ENCODE measurements around the gene FTH1.

The FTH1 gene

DNA sequence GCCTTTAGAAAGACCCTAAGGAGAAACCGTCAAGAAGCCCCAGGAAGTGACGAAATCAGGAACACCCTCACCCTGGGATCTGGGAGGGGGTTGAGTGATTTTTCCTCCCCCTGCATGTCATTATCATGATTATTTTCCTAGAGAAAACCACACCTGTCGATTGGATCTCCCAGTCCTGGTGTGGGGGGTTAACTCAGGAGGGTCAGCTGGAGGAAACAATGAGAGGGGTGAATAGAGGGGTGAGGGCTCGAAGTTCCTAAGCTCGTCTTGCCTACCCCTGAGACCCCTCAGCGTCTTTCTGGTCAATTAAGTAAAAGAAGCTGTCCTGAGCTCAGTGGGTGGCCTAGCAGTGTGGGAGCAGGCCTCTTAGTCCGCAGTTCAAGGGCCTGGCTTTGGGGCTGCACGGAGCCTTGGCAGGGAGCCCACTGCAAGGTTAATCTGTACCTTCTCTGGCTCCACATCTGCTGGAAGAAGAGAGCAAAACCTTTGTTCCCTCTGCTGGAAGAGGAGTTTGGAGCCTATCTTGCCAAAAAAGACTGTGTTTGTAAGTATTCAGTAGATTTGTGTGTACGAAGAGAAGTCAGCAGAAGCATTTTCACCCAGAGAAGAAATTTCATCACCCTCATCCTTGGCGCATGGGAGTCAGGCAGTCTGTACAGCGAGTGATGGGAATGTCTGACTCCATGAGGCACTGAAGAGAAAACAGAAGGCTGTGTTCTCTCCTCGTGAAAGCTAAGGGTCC, 34.2 kb upstream of the FTH1 start:
- H3K9ac ChIP-seq (ENCODE audit: low read depth, low read length) = no peak overlapping the region

DNA sequence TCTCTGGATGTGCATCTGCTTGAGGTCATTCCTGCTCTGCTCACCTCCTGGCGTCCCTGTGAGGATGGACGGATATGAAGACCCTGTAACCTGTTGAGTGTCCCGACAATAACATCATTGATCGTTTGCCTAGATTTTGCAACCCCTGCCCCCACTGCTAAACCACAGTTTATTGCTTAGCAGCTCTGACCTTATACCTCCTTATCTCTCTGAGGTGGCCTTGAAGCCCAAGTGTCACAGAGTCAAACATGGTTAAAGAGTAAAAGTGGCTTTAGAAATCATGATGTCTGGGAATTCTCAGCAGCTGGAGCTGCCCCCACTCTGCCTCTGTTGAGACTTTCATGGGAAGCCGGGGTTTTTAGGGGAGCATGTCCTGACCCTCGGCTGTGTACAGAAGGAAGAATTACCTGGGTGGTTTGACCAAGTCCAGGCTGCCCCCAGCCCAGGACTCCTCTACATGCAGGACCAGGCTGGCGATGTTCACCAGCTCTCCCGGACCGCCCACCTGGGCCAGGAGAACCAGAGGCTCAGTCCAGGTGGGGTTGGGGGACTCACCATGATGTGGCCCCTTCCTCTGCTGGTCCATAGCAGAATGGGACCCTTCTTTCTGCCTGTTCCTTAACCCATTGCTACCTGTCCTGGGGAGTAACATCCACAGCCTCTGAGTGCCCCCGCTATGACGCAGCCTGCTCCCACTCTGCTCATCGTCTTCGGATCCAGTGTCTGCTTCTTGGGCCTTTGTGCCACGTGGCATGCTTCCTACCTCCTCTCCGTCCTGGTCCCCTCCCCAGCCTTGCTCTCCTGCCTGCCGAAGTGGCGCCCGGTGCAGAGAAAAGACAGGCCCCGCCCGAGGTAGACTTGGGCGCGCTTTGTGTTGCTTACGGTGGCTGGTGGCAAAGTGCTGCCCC, 33.4 kb upstream of the FTH1 start:
- Histone ChIP-seq H3K4me3 (ENCODE audit: low read length) (no peak overlapping the region), H3K9me3 (ENCODE audit: insufficient read depth, low read depth, low read length) (peaks cover 15% of the 10 kb centered on the region), H3K4me1 (ENCODE audit: insufficient read depth, low read length) (no peaks in the 10 kb centered on the region; the same call in 1 of the 2 replicates), H3K27ac (ENCODE audit: low read depth, low read length) (no peak overlapping the region), H3K27me3 (ENCODE audit: insufficient read depth, low read length) (no peaks in the 10 kb centered on the region), H3K36me3 (ENCODE audit: insufficient read depth, low read length) (no peaks in the 10 kb centered on the region), H3K9ac (ENCODE audit: low read depth, low read length) (no peak overlapping the region)
- 95% methylated on average over 23 of the region's 23 CpGs for WGBS

More for the DNA sequence above, 34.2 kb upstream of the FTH1 start:
- no peak overlapping the region for H3K4me3 ChIP-seq (ENCODE audit: low read length)
- no peaks in the 10 kb centered on the region for H3K36me3 ChIP-seq (ENCODE audit: insufficient read depth, low read length)
- H3K9me3 ChIP-seq (ENCODE audit: insufficient read depth, low read depth, low read length) = peaks cover 15% of the 10 kb centered on the region
- no peaks in the 10 kb centered on the region; the same call in 1 of the 2 replicates for H3K4me1 ChIP-seq (ENCODE audit: insufficient read depth, low read length)
- 79% methylated on average over 12 of the region's 12 CpGs for WGBS
- no peak overlapping the region for H3K27ac ChIP-seq (ENCODE audit: low read depth, low read length)
- no peaks in the 10 kb centered on the region for H3K27me3 ChIP-seq (ENCODE audit: insufficient read depth, low read length)

DNA sequence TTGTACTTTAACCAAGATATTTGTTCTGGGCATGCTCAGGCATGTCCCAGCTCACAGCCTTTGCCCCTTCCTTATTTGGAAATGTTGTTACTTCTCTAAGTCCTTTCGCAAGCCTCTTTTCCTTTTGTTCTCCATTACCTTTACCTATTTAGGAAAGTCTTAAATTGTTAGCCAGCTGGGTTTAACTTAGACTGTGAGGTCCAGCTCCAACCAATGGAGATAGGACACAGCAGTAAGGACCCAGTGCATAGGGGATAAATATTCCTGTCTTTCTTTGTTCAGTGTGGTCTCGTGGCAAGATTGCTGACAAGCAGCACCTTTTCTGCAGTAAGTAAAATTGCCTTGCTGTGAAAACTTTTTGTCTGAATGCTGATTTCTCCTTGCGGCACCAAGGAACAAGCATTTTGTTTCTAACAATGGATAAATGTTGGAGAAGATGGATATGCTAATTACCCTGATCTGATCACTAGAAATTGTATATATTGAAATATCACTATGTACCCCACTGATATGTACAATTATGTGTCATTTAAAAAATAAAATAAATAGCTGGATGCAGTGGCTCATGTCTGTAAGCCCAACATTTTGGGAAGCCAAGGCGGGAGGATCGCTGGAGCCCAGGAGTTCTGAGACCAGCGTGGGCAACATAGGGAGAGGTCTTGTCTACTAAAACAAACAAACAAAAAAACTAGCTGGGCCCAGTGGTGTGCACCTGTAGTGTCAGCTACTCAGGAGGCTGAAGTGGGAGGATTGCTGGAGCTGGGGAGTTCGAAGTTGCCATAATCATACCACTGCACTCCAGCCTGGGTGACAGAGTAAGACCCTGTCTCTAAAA, 31.9 kb upstream of the FTH1 start:
- H3K36me3 ChIP-seq (ENCODE audit: insufficient read depth, low read length) = no peaks in the 10 kb centered on the region
- H3K27ac ChIP-seq (ENCODE audit: low read depth, low read length) = no peak overlapping the region
- 95% methylated on average over 7 of the region's 7 CpGs for WGBS
- no peak overlapping the region for H3K4me3 ChIP-seq (ENCODE audit: low read length)
- H3K27me3 ChIP-seq (ENCODE audit: insufficient read depth, low read length) = no peaks in the 10 kb centered on the region
- no peak overlapping the region for H3K9ac ChIP-seq (ENCODE audit: low read depth, low read length)
- no peaks in the 10 kb centered on the region; the same call in 1 of the 2 replicates for H3K4me1 ChIP-seq (ENCODE audit: insufficient read depth, low read length)
- peaks cover 15% of the 10 kb centered on the region for H3K9me3 ChIP-seq (ENCODE audit: insufficient read depth, low read depth, low read length)

DNA sequence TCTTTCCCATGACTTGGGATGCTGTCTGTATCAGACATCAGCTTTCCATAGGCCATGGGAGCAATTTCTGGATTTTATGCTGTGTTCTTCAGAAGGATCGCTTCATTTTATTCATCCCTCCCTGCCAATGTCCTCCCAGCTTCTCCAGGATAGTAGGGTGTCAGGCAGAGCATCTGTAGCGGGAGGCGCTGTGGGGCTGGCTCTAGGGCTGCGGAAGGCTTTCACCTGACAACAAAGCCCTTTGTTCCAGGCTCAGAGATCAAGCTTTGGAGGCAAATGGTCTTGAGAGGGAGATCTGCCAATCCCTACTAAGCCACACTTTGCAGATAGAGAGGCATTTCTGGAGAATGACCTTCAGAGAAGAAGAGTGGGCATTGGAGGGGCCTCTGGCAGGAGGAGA, 29.5 kb upstream of the FTH1 start:
- WGBS = 92% methylated on average over 4 of the region's 4 CpGs

DNA sequence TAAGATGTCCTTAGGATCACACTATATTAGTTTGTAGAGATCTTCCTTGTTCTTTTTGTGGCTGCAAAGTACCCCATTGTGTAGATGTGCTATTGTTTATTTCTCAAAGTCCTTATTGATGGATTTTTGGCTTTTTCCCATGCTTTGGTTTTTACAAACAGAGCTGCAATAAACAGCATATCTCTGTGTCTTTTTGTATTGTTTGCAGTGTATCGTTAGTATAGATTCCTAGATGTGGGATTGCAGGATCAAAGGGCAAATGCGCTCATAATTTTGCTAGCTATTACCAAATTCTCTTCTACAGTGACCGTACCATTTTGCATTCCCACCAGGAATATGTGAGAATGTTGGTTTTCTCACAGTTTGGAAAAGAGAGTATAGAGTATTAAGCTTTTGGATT, 27.5 kb upstream of the FTH1 start:
- no peaks in the 10 kb centered on the region for H3K36me3 ChIP-seq (ENCODE audit: insufficient read depth, low read length)
- WGBS = 88% methylated on average over 1 of the region's 3 CpGs
- no peaks in the 10 kb centered on the region for H3K4me1 ChIP-seq (ENCODE audit: insufficient read depth, low read length)

More for the DNA sequence above, 29.5 kb upstream of the FTH1 start:
- Histone ChIP-seq H3K4me1 (ENCODE audit: insufficient read depth, low read length) (no peaks in the 10 kb centered on the region; the same call in 1 of the 2 replicates), H3K27ac (ENCODE audit: low read depth, low read length) (no peak overlapping the region), H3K4me3 (ENCODE audit: low read length) (no peak overlapping the region), H3K27me3 (ENCODE audit: insufficient read depth, low read length) (no peaks in the 10 kb centered on the region), H3K36me3 (ENCODE audit: insufficient read depth, low read length) (no peaks in the 10 kb centered on the region), H3K9me3 (ENCODE audit: insufficient read depth, low read depth, low read length) (peaks cover 15% of the 10 kb centered on the region), H3K9ac (ENCODE audit: low read depth, low read length) (no peak overlapping the region)

DNA sequence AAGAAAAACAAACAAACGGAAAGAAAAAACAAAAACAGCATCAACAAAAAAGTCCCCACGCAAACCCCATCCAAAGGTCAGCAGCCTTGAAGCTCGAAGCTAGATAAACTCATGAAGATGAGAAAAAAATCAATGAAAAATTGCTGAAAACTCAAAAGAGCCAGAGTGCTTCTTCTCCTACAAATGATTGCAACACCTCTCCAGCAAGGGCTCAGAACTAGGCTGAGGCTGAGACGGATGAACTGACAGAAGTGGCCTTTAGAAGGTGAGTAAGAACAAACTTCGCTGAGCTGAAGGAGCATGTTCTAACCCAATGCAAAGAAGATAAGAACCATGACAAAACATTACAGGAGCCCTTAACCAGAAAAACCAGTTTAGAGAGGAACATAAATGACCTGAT, 18.4 kb upstream of the FTH1 start:
- H3K4me3 ChIP-seq (ENCODE audit: low read length) = no peak overlapping the region
- no peak overlapping the region for H3K27ac ChIP-seq (ENCODE audit: low read depth, low read length)
- no peaks in the 10 kb centered on the region for H3K36me3 ChIP-seq (ENCODE audit: insufficient read depth, low read length)
- WGBS = 90% methylated on average over 5 of the region's 5 CpGs
- peaks cover 13% of the 10 kb centered on the region for H3K27me3 ChIP-seq (ENCODE audit: insufficient read depth, low read length)
- no peaks in the 10 kb centered on the region for H3K4me1 ChIP-seq (ENCODE audit: insufficient read depth, low read length)
- no peak overlapping the region for H3K9ac ChIP-seq (ENCODE audit: low read depth, low read length)
- peaks cover 4% of the 10 kb centered on the region; the same call in 1 of the 2 replicates for H3K9me3 ChIP-seq (ENCODE audit: insufficient read depth, low read depth, low read length)

More for the DNA sequence above, 27.5 kb upstream of the FTH1 start:
- Histone ChIP-seq H3K27ac (ENCODE audit: low read depth, low read length) (no peak overlapping the region), H3K4me3 (ENCODE audit: low read length) (no peak overlapping the region), H3K9ac (ENCODE audit: low read depth, low read length) (no peak overlapping the region), H3K9me3 (ENCODE audit: insufficient read depth, low read depth, low read length) (peaks cover 15% of the 10 kb centered on the region), H3K27me3 (ENCODE audit: insufficient read depth, low read length) (no peaks in the 10 kb centered on the region)

DNA sequence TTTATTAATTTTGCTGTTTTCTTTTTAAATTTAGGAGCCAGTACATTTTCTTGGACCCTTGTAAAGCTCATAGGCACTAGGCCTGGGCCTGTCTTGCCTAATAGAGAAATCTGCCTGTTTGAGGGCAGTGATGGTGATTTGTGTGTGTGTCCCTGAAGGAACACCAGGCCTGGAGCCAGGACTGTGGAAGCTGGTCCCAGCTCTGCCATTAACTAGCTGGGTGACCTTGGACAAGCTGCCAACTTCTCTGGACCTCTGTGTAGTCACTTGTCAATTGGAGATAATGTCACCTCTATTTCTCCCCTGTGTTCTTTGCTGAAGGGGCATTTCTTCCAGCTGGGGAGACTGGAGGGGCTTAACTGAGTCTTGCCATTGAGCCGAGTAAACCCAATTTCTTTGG, 16.0 kb upstream of the FTH1 start:
- peaks cover 13% of the 10 kb centered on the region for H3K27me3 ChIP-seq (ENCODE audit: insufficient read depth, low read length)
- no peak overlapping the region for H3K4me3 ChIP-seq (ENCODE audit: low read length)
- no peaks in the 10 kb centered on the region for H3K4me1 ChIP-seq (ENCODE audit: insufficient read depth, low read length)
- peaks cover 4% of the 10 kb centered on the region; the same call in 1 of the 2 replicates for H3K9me3 ChIP-seq (ENCODE audit: insufficient read depth, low read depth, low read length)
- H3K9ac ChIP-seq (ENCODE audit: low read depth, low read length) = no peak overlapping the region
- H3K36me3 ChIP-seq (ENCODE audit: insufficient read depth, low read length) = no peaks in the 10 kb centered on the region
- no peak overlapping the region for H3K27ac ChIP-seq (ENCODE audit: low read depth, low read length)
- WGBS = 90% methylated on average over 1 of the region's 1 CpG

DNA sequence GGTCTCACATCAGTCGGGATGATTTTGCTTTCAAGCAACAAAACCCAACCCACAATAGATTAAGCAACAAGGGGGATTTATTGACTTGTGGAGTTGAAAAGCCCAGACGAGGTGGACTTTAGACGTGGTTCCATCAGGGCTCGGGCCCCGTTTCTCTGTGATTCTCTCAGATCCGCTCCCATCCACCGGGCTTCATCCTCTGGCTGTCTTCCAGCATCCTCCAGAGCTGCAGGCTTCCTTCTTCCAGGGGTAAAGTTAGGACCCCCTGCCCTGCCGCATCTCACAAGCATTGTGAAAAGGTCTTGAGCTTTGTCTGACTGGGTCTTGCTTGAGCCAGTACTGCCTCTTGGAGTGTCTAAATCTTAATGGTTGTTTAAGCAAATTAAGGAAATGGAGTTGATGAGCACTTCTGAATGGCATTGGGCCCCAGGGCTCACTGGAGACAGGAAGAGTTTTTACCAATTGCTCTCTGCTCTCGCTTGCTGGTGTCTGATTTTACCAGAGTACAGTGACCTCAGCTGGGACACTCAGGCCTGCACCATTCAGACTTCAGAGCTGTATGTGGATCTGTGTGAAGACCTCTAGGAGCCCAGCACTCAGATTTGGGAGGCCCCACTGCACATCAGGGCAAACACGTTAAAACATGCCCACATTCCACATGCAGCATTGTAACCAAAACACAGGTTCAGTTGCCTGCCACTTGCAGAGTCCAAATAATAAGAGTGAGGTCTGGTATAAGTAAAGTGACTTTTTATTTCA, 13.5 kb upstream of the FTH1 start:
- Histone ChIP-seq H3K27ac (ENCODE audit: low read depth, low read length) (no peak overlapping the region), H3K4me1 (ENCODE audit: insufficient read depth, low read length) (no peaks in the 10 kb centered on the region), H3K36me3 (ENCODE audit: insufficient read depth, low read length) (no peaks in the 10 kb centered on the region), H3K9ac (ENCODE audit: low read depth, low read length) (no peak overlapping the region), H3K4me3 (ENCODE audit: low read length) (no peak overlapping the region), H3K9me3 (ENCODE audit: insufficient read depth, low read depth, low read length) (no peaks in the 10 kb centered on the region), H3K27me3 (ENCODE audit: insufficient read depth, low read length) (peaks cover 13% of the 10 kb centered on the region)
- 81% methylated on average over 9 of the region's 10 CpGs for WGBS

DNA sequence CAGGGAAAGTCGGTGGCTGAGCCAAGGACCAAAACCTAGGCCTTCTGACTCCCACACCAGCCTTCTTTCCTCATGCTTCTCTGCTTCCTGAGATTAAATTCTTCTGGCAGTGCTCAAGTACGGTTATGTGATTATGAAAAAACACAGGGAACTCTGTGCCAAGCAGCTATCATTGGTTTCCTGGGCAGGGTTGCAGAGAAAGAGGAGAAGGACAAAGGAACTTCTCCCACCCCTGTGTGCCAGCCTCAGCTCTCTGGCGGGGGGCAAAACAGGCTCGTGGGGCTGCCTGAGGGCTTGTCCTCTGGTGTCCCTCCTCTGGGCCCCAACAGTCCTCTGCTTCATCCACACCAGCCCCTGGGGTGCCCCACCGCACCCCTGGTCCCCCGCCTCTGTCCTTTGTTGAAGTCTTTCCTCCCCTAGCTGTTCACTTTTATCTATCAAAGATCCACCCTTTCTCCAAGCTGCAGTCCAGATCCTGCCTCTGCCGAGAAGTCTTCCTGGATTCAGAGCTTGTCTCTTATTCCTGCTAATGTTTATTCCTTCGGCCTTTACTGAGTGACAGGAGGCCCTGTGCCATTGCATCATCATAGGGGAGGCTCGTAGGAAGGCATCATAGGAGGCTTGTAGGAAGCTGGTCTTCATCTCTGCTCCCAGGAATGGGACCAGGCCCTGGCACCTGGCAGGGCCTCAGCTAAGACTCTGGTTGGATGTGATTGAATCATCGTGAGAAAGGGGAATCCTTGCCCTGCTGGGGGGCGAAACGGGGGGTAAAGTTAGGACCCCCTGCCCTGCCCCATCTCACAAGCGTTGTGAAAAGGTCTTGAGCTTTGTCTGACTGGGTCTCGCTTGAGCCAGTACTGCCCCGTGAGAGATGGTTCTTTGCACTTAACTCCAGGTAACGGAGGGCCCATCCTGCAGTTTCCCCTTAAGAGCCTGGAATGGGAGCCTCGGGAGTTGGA, 11.5 kb upstream of the FTH1 start:
- H3K4me1 ChIP-seq (ENCODE audit: insufficient read depth, low read length) = no peaks in the 10 kb centered on the region
- no peaks in the 10 kb centered on the region for H3K36me3 ChIP-seq (ENCODE audit: insufficient read depth, low read length)
- H3K9ac ChIP-seq (ENCODE audit: low read depth, low read length) = no peak overlapping the region
- WGBS = 91% methylated on average over 17 of the region's 17 CpGs
- H3K9me3 ChIP-seq (ENCODE audit: insufficient read depth, low read depth, low read length) = no peaks in the 10 kb centered on the region
- H3K27ac ChIP-seq (ENCODE audit: low read depth, low read length) = no peak overlapping the region
- no peak overlapping the region for H3K4me3 ChIP-seq (ENCODE audit: low read length)
- H3K27me3 ChIP-seq (ENCODE audit: insufficient read depth, low read length) = peaks cover 10% of the 10 kb centered on the region; the same call in 1 of the 2 replicates

Data from HUES64 (cell line).